Neural cell (in vitro differentiated cells): ENCODE data around the gene SETD2. TPM values are rescaled to one million over a fixed set of nuclear protein-coding genes. Genes with fewer than 3 reads are reported as not detected.

ENCODE experiments used
- H2AFZ ChIP-seq: fragments of 200-600, 300-800 bp; sonication (generic), shearing (Covaris generic); 2 replicates; pipeline ENCODE4 v1.6.0; 2014; ENCODE audit warnings: low read depth, mild to moderate bottlenecking, antibody characterized with exemption, low read length, moderate library complexity
- H3F3A ChIP-seq: fragments of 200-600 bp; shearing (Covaris generic); 2 replicates; pipeline ENCODE4 v1.6.1; 2016; ENCODE audit warnings: mild to moderate bottlenecking, moderate library complexity, mixed read lengths, antibody characterized with exemption, low read length; ENCODE audit not compliant: insufficient read depth, poor library complexity, severe bottlenecking
- H3K27ac ChIP-seq: fragments of 200-600, 300-800 bp; sonication (generic), shearing (Covaris generic); 2 replicates; pipeline ENCODE4 v1.5.1; 2014; ENCODE audit warnings: mild to moderate bottlenecking, low read length, moderate library complexity
- H3K27me3 ChIP-seq: fragments of 300-800, 200-600 bp; sonication (generic), shearing (Covaris generic); 2 replicates; pipeline ENCODE4 v1.6.0; 2014; ENCODE audit warnings: mild to moderate bottlenecking, low read depth, low read length, moderate library complexity; ENCODE audit not compliant: insufficient read depth
- H3K36me3 ChIP-seq: fragments of 300-800, 200-600 bp; sonication (generic), shearing (Covaris generic); 2 replicates; pipeline ENCODE4 v1.5.1; 2014; ENCODE audit warnings: mild to moderate bottlenecking, antibody characterized with exemption, low read length, moderate library complexity; ENCODE audit not compliant: insufficient read depth
- H3K4me2 ChIP-seq: fragments of 300-800, 200-600 bp; sonication (generic), shearing (Covaris generic); 2 replicates; pipeline ENCODE4 v1.6.0; 2014; ENCODE audit warnings: mild to moderate bottlenecking, low read length
- H3K4me3 ChIP-seq: fragments of 300-800, 200-600 bp; sonication (generic), shearing (Covaris generic); 2 replicates; pipeline ENCODE4 v1.5.1; 2014; ENCODE audit warnings: mild to moderate bottlenecking, low read length, moderate library complexity
- H3K79me2 ChIP-seq: fragments of 200-600 bp; shearing (Covaris generic); replicated peaks from 2 replicates; pipeline ENCODE4 v1.6.0; 2014; ENCODE audit warnings: mild to moderate bottlenecking, low read length, moderate library complexity; ENCODE audit not compliant: insufficient read depth
- H3K9ac ChIP-seq: fragments of 300-800, 200-600 bp; sonication (generic), shearing (Covaris generic); 2 replicates; pipeline ENCODE4 v1.6.1; 2016; ENCODE audit warnings: mild to moderate bottlenecking, low read length, mixed read lengths
- H3K9me2 ChIP-seq: fragments of 200-600 bp; shearing (Covaris generic); 2 replicates; pipeline ENCODE4 v1.6.1; 2016; ENCODE audit warnings: mild to moderate bottlenecking, low read length, mixed read lengths; ENCODE audit not compliant: insufficient read depth
- H3K9me3 ChIP-seq: fragments of 200-600, 300-800 bp; sonication (generic), shearing (Covaris generic); 2 replicates; pipeline ENCODE4 v1.6.1; 2016; ENCODE audit warnings: mild to moderate bottlenecking, mixed run types, low read length, moderate library complexity, mixed read lengths
- H4K20me1 ChIP-seq: fragments of 200-600 bp; shearing (Covaris generic); 2 replicates; pipeline ENCODE4 v1.6.1; 2016; ENCODE audit warnings: mild to moderate bottlenecking, mixed run types; ENCODE audit not compliant: insufficient read depth
- EP300 ChIP-seq: fragments of 450-650 bp; conservative IDR thresholded peaks from 2 replicates; pipeline ENCODE4 v1.6.1; 2014; ENCODE audit warnings: antibody characterized with exemption, mild to moderate bottlenecking, moderate library complexity; ENCODE audit not compliant: poor library complexity, severe bottlenecking
- EZH2 ChIP-seq: fragments of 200-600, 300-800 bp; shearing (Covaris generic), sonication (generic); IDR thresholded peaks from 2 replicates; pipeline ENCODE4 v1.6.1; 2014; ENCODE audit warnings: antibody characterized with exemption, low read length, borderline replicate concordance, mild to moderate bottlenecking; ENCODE audit not compliant: insufficient read depth, poor library complexity, severe bottlenecking
- MXI1 ChIP-seq: fragments of 450-650 bp; conservative IDR thresholded peaks from 2 replicates; pipeline ENCODE4 v1.6.1; 2014; ENCODE audit warnings: antibody characterized with exemption, mild to moderate bottlenecking; ENCODE audit not compliant: poor library complexity, severe bottlenecking
- POLR2AphosphoS5 ChIP-seq: IDR thresholded peaks from 2 replicates; pipeline ENCODE4 v1.6.1; 2012
- RAD21 ChIP-seq: fragments of 450-650 bp; conservative IDR thresholded peaks from 2 replicates; pipeline ENCODE4 v1.6.1; 2014; ENCODE audit warnings: antibody characterized with exemption, mild to moderate bottlenecking, moderate library complexity
- SMC3 ChIP-seq: fragments of 450-650 bp; conservative IDR thresholded peaks from 2 replicates; pipeline ENCODE4 v1.6.1; 2014; ENCODE audit warnings: antibody characterized with exemption, mild to moderate bottlenecking, moderate library complexity; ENCODE audit not compliant: poor library complexity
- TAF1 ChIP-seq: IDR thresholded peaks from 2 replicates; pipeline ENCODE4 v1.6.1; 2012; ENCODE audit warnings: low read depth
- polyA plus RNA-seq: library from polyadenylated mRNA; depleted of rRNA; stranded (reverse); fragments of >200 nt; gene quantifications from 2 replicates; pipeline ENCODE4 v1.2.3, GENCODE V29; 2014
- TF ChIP-seq, protein P1 (sequence below): fragments of 450-650 bp; IDR thresholded peaks from 2 replicates; pipeline ENCODE4 v1.5.1; 2014; ENCODE audit warnings: antibody characterized with exemption, mild to moderate bottlenecking, moderate library complexity; ENCODE audit not compliant: poor library complexity, severe bottlenecking
- TF ChIP-seq, protein P2 (sequence below): IDR thresholded peaks from 2 replicates; pipeline ENCODE4 v1.6.1; 2012; ENCODE audit warnings: borderline replicate concordance

Gene SETD2
- polyA plus RNA-seq, 1 donor from 2014 or later: 18.4 TPM

DNA sequence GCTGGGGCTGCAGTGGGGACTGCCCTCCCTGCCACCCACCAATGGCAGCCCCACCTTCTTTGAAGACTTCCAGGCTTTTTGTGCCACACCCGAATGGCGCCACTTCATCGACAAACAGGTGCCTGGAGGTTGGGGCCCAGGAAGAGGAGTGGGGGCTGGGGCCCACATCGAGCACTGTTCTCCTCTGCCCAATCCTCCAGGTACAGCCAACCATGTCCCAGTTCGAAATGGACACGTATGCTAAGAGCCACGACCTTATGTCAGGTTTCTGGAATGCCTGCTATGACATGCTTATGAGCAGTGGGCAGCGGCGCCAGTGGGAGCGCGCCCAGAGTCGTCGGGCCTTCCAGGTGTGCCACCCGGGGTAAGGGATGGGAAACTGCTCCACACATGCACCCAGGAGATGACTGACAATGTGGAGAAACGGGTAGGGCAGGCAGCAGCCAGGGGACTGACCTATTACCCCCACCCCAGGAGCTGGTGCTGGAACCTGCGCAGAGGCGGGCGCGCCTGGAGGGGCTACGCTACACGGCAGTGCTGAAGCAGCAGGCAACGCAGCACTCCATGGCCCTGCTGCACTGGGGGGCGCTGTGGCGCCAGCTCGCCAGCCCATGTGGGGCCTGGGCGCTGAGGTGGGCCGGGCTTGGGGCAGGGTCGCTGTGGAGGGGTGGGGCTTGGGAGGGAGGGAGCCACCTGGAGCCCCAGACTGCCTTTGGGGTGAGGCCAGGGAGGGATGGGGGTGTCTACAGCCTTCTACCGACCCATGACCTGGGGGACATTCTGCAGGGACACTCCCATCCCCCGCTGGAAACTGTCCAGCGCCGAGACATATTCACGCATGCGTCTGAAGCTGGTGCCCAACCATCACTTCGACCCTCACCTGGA lies 161.5 kb downstream of the SETD2 start:
- Histone ChIP-seq H4K20me1 (no peaks in the 10 kb centered on the region), H3K36me3 (no peaks in the 10 kb centered on the region), H3F3A (no peaks in the 10 kb centered on the region), H3K27ac (no peak overlapping the region), H3K4me2 (no peak overlapping the region), H3K27me3 (no peaks in the 10 kb centered on the region), H2AFZ (no peak overlapping the region), H3K9ac (no peak overlapping the region), H3K9me3 (no peaks in the 10 kb centered on the region), H3K9me2 (no peaks in the 10 kb centered on the region), H3K4me3 (no peak overlapping the region), H3K79me2 (no peaks in the 10 kb centered on the region)
- TF ChIP-seq EZH2: no peak
- no peak for TF ChIP-seq POLR2AphosphoS5
- no peak for TF ChIP-seq TAF1
- TF ChIP-seq, protein P1, sequence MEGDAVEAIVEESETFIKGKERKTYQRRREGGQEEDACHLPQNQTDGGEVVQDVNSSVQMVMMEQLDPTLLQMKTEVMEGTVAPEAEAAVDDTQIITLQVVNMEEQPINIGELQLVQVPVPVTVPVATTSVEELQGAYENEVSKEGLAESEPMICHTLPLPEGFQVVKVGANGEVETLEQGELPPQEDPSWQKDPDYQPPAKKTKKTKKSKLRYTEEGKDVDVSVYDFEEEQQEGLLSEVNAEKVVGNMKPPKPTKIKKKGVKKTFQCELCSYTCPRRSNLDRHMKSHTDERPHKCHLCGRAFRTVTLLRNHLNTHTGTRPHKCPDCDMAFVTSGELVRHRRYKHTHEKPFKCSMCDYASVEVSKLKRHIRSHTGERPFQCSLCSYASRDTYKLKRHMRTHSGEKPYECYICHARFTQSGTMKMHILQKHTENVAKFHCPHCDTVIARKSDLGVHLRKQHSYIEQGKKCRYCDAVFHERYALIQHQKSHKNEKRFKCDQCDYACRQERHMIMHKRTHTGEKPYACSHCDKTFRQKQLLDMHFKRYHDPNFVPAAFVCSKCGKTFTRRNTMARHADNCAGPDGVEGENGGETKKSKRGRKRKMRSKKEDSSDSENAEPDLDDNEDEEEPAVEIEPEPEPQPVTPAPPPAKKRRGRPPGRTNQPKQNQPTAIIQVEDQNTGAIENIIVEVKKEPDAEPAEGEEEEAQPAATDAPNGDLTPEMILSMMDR: no peak
- TF ChIP-seq EP300: no peak
- TF ChIP-seq, protein P2, sequence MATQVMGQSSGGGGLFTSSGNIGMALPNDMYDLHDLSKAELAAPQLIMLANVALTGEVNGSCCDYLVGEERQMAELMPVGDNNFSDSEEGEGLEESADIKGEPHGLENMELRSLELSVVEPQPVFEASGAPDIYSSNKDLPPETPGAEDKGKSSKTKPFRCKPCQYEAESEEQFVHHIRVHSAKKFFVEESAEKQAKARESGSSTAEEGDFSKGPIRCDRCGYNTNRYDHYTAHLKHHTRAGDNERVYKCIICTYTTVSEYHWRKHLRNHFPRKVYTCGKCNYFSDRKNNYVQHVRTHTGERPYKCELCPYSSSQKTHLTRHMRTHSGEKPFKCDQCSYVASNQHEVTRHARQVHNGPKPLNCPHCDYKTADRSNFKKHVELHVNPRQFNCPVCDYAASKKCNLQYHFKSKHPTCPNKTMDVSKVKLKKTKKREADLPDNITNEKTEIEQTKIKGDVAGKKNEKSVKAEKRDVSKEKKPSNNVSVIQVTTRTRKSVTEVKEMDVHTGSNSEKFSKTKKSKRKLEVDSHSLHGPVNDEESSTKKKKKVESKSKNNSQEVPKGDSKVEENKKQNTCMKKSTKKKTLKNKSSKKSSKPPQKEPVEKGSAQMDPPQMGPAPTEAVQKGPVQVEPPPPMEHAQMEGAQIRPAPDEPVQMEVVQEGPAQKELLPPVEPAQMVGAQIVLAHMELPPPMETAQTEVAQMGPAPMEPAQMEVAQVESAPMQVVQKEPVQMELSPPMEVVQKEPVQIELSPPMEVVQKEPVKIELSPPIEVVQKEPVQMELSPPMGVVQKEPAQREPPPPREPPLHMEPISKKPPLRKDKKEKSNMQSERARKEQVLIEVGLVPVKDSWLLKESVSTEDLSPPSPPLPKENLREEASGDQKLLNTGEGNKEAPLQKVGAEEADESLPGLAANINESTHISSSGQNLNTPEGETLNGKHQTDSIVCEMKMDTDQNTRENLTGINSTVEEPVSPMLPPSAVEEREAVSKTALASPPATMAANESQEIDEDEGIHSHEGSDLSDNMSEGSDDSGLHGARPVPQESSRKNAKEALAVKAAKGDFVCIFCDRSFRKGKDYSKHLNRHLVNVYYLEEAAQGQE: no peak
- no peak for TF ChIP-seq MXI1
- TF ChIP-seq RAD21: no peak
- TF ChIP-seq SMC3: no peak

DNA sequence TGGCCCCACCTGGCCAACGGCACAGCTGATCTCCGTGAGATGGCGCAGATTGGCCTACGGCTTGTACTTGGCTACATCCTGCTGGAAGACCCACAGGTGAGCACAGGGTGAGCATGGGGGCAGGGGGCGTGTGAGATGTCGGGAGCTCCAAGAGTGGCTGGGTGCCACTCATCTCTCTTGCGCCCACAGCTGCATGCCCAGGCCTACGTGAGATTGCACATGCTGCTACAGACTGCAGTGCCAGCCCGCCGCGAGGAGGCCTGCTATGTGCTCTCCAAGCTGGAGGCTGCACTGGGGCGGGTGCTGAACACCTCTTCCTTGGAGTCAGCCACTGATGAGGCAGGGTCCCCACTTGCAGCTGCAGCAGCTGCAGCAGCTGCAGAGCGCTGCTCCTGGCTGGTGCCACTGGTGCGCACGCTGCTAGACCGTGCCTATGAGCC lies 162.2 kb downstream of the SETD2 start:
- no peaks in the 10 kb centered on the region for H3K9me3 ChIP-seq
- no peaks in the 10 kb centered on the region for H3K27me3 ChIP-seq
- no peak overlapping the region for H2AFZ ChIP-seq
- H3K4me2 ChIP-seq: no peak overlapping the region
- H3K9me2 ChIP-seq: no peaks in the 10 kb centered on the region
- no peak overlapping the region for H3K27ac ChIP-seq
- TF ChIP-seq EP300 (no peak), POLR2AphosphoS5 (no peak), EZH2 (no peak), SMC3 (no peak), MXI1 (no peak), TAF1 (no peak), RAD21 (no peak)
- TF ChIP-seq, protein P2: no peak
- TF ChIP-seq, protein P1: no peak
- H3K79me2 ChIP-seq: no peaks in the 10 kb centered on the region
- H3K36me3 ChIP-seq: no peaks in the 10 kb centered on the region
- H3K4me3 ChIP-seq: no peak overlapping the region
- H3F3A ChIP-seq: no peaks in the 10 kb centered on the region
- H4K20me1 ChIP-seq: no peaks in the 10 kb centered on the region
- no peak overlapping the region for H3K9ac ChIP-seq
